ENCODE measurements around the gene NOL6.
"Not testable (repeated sequence)": the region's sequence is repeated elsewhere in the genome, so short reads cannot be mapped to it uniquely, and the experiment has no call there.

The NOL6 gene

GRCh38 chr9:33469891-33470290 is 3.8 kb downstream of the NOL6 start:
- no peak for FAIRE-seq

DNA sequence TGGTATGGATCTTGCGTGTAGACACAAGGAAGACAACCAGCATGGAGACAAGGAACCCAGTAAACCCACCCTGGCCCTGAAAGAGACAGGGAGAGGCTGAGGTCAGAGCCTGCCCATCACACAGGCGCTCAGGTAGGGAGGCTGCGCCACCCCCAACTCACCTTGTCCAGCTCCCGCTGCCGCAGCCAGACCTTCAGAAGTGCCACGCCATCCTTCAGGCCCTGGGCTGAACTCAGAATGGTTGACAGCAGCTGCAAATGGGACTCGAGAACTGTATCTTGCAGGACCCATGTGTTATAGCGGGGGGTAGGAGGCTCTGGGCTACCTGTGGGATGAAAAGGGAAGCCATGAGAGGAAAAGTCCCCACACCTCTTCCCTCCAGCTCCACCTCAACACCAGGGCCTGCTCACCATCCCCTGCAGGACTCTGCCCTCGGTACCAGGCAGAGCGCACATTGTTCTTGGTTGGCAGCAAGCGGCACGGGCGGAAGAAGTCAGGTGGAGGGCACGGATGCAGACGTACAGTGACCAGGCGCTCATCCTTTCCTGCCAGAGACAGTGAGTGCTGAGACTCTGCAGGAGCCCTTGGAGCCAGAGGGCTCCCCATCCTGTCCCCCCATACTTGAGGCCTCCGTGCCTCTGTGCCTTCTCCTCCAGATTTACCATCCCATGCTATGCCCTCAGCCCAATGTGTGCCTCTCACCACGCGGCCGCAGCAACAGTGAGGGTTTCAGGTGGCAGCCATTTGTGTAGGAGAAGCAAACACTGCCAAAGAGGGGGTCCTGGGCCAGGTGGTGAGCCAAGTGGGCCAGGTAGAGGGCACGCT is 4.7 kb downstream of the NOL6 start:
- FAIRE-seq: no peak

DNA sequence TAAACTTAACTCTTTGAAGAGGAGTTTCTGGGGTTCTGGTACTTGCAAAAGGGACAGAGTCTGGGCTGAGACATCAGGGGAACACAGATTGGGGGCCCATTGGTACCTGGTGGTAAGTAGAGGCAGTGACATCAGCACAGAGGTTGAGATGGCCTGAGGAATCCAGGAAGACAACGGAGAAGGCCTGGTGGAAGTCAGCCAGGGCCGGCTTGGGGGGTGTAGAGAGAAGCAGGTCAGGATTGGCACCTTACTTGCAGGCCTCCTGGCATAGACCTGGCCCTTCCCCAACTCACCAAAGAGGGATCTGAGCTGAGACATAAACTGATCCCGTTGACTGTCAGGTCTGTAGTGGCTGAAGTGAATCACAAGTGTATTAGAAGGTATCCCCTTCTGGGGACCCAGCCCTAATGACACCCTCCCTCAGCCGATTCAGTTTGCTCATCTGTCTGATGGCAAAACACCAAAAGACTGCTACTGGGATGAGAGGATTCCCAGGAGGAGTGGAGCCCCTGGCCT is 5.5 kb downstream of the NOL6 start:
- FAIRE-seq: no peak

DNA sequence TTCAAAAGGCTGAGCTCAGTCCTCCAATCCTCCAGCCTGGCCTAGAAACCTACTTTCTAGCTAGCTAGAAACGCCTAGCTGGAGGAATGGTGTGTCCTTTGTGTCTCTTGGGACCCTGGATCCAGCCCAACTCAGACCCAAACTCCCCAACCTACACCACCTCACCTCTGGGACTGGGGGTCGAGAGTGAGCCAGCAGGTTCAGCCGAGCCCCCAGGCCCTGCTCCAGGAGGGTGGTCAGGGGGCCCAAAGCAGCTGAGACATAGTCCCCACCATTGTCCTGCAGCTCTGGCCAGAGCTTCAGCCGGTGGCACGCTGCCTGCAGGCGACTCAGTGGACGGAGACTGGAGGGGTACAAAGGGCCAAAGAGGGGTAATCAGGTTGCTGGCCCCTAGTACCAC is 6.2 kb downstream of the NOL6 start:
- no peak for FAIRE-seq

GRCh38 chr9:33466565-33467495 is 6.9 kb downstream of the NOL6 start:
- no peak for FAIRE-seq

DNA sequence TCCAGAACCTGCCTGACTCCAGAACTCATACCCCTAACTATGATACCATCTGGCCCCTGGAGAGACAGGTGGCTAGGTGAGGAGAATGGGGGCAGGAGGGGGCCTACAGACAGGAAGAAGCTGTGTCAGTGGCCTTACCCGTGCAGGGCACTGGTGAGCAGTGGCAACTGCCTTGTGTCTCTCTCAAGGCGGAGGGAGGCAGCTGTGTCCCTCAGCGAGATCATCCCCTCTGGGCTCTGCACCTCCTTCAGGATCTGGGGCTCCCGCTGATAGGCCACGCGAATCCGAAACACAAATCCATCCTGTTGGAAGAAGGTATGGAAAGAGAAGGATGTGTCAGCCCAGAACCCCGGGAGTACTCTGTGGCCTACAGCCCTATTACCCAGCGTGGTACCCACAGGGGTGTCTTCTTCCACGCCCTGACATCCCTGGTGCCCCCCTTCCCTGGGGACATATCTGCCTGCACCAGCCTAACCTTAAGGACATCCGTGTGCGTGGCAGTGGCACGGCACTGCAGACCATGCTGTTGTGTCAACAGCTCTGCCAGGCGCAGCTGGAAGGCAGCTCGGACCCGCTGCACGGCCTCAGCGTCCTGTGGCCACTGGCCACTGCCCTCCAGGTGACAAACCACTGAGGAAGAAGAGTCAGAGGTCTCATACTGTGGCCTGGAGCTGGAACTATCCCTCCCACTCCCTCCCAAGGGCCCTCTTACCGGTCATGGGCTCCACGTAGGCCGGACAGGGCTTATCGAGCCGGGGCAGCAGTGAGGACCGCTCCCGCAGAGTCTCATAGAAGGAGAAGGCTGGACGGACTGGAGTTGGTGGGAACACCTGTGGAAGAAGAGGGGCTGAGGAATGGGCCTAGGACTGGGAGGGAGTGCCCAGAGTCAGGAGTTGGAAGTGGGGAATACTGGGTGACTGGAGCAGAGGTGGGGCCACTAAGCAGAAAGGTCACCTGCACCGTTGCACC is 7.8 kb downstream of the NOL6 start:
- FAIRE-seq: no peak

- FAIRE-seq: no peak
These were observed 8.6 kb downstream of the NOL6 start for GRCh38 chr9:33465096-33465495.

- no peak for FAIRE-seq
These were observed 9.6 kb downstream of the NOL6 start for GRCh38 chr9:33464045-33464636.

DNA sequence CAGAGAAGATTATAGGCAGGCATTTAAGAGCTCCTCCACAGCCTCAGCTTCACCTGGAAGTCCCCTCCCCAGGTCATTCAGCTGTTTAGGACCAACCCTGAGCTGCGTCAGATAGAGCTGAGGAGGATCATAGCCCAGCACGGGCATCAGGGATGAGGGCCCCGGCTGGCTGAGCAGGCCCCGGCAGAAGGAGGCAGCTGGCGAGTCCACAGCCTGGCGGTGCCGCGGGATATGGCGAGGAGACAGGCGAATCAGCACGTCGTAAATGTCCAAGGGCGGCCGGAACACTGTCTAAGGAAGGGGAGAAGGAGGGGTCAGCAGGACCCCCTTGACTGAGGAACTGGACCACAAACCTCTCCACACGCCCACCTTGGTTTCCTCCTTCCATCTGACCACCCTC is 10.6 kb downstream of the NOL6 start:
- no peak for FAIRE-seq

- no peak for FAIRE-seq
These were observed 12.2 kb downstream of the NOL6 start for GRCh38 chr9:33461492-33461891.

DNA sequence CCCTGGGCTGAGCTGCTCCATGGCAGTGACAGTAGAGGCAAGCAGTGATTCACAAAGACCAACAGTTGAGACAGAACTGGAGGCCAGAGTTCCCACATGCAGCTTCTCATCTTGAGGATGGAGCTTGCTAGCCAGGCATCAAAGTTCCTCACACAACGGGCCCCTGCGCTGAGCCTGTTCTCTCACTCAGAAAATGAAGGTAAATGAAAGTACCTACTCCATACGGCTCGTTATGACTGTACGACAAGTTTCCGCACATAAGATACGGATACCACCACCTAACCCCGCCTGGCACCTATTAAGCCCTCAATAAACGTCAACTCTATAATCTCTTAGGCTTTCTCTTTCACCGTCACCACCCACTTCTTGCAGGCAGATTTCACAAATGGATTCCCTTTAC is 12.9 kb downstream of the NOL6 start:
- FAIRE-seq: no peak

GRCh38 chr9:33459115-33459514 is 14.6 kb downstream of the NOL6 start:
- FAIRE-seq: no peak

DNA sequence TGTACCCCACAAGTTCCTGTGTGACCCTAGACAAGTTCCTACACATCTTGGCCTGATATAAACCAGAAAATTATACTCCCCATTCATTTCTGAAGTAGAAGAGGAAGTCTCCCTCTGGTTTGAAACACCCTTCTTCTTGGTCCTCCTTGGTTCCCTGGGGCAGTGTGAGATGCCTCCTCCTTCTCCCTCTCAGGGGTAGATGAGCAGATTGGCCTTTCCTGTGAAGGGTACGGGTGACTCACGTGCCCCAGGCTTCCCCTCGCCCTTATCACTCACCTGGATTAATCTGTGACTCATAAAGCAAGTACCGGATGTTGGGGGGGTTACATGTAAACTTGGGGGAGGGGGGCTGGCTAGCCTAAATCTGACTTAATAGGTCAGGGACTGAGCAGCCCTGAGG is 15.3 kb downstream of the NOL6 start:
- FAIRE-seq: no peak

DNA sequence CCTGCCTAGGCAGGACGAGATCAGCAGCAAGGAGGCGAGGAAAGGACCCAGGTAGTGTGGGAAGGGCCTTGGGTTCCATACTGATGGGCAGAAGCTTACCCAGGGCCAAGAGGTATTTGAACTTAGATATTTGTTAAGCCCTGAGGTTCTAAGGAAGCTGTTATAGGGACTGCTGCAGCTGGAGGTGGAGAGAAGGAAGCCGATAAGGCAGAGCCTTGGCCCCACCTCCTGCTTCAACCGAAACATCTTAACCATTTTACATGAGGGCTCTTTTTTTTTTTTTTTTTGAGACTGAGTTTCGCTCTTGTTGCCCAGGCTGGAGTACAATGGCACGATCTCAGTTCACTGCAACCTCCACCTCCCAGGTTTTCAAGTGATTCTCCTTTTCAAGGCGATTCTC is 17.8 kb downstream of the NOL6 start:
- FAIRE-seq: no peak

GRCh38 chr9:33455456-33455855 is 18.3 kb downstream of the NOL6 start:
- FAIRE-seq: not testable (repeated sequence)

- not testable (repeated sequence) for FAIRE-seq
These were observed 19.1 kb downstream of the NOL6 start for GRCh38 chr9:33454661-33455026.

DNA sequence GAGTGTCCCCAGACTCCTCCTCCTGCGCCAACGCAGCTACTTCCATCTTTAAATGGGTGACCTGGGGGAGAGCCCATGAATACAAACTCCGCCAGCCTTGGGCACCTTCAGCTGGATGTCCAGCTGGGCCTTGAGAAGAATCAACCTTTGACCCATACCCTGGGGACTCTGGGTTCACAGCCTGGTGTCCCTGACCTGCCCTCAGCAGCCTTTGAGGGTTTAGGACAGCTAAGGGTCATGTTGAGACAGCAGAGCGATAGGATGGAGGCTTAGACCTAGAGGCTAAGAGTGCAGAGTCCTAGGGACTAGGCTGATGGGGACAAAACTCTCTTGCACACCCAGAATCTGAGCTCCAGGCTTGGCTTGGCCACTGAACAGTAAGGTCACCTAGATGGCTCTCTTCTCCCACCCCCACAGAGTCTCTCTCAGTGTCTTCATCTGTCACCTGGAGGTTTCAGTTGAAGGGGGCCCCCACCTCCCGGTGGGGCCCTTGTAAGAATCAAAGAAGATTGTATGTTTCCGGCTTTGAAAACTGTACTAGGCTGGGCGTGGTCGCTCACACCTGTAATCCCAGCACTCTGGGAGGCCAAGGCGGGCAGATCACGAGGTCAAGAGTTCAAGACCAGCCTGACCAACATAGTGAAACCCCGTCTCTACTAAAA is 19.6 kb downstream of the NOL6 start:
- no peak for FAIRE-seq

DNA sequence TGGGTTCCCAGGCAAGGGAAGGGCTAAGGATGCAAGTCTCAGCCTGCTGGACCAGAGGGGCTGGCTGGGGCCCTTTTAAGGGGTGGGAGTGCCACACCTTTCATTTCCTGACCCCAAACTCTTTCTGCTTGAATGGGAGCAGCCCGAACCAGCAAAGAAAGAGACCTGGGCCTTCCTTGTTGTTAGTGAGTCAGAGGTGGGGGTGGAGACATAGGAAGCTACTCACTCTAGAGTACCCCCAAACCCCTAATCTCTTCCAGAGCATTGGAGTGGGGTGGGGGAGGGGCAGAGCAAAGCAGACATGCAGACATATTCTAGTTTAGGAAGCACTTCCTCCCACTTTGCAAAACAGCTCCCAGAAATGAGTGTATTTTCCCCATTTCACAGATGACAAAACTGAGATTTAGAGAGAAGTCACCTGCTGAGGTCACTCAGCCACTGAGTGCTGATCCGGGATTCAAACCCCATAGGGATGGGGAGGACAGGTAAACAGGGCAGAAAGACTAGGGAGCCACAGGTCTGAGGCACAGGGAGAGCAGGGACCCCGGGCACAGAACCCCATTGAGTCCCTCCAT is 20.4 kb downstream of the NOL6 start:
- no peak for FAIRE-seq

DNA sequence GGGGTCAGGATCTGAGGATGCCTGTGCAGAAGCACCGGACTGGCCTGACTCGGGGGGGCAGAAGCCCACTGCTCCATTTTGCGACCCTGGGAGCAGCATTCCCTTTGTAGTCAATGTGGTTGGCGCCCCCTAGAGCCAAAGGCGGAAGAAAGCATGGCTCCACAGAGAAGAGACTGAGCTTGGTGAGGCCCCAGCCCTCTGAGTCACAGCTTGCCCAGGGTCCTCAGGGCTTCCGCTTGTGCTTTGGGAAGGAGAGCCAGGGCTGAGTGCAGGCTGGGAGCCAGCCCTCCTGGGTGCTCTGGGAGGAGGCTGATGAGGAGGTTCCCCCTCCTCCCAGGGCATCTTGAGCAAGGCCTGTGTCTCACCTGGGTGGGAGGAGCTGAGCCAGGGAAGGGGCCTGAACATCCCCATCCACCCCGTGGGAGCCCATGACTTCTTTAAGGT is 20.9 kb downstream of the NOL6 start:
- FAIRE-seq: no peak

- no peak for FAIRE-seq
These were observed 23.0 kb downstream of the NOL6 start for GRCh38 chr9:33450621-33451146.

GRCh38 chr9:33449715-33450114 is 24.0 kb downstream of the NOL6 start:
- FAIRE-seq: no peak

Data from colon (tissue), 2 donors.